OCI-LY3 (cell line): Measurements from ENCODE around the gene USP54.

Experiments
- H2AFZ ChIP-seq: fragments of 200-600, 300-600 bp; shearing (Covaris generic); 2 replicates; pipeline ENCODE4 v1.6.0; 2014; ENCODE audit warnings: antibody characterized with exemption, low read depth, low read length
- H3K27ac ChIP-seq: fragments of 200-600, 300-600 bp; sonication (generic); 2 replicates; pipeline ENCODE4 v1.5.1; 2014; ENCODE audit warnings: mild to moderate bottlenecking, low read length, moderate library complexity, mixed read lengths
- H3K27me3 ChIP-seq: fragments of 200-600, 300-600 bp; sonication (generic); 2 replicates; pipeline ENCODE4 v1.6.1; 2014; ENCODE audit warnings: low read depth, low read length, mixed read lengths
- H3K36me3 ChIP-seq: fragments of 200-600, 300-600 bp; sonication (generic); replicated peaks from 2 replicates; pipeline ENCODE3; 2014; ENCODE audit warnings: low read depth, low read length, mixed read lengths
- H3K4me1 ChIP-seq: fragments of 300-600, 200-600 bp; sonication (generic); 2 replicates; pipeline ENCODE4 v1.6.1; 2014; ENCODE audit warnings: low read length, mixed read lengths
- H3K4me2 ChIP-seq: fragments of 200-600, 300-600 bp; sonication (generic); 2 replicates; pipeline ENCODE4 v1.6.1; 2014; ENCODE audit warnings: low read length, mixed read lengths
- H3K4me3 ChIP-seq: fragments of 300-600, 200-600 bp; sonication (generic); 2 replicates; pipeline ENCODE4 v1.5.1; 2014; ENCODE audit warnings: antibody characterized with exemption, mild to moderate bottlenecking, low read length, moderate library complexity
- H3K79me2 ChIP-seq: fragments of 300-600, 200-600 bp; shearing (Covaris generic); 2 replicates; pipeline ENCODE4 v1.6.1; 2014; ENCODE audit warnings: mild to moderate bottlenecking, low read length, mixed read lengths
- H3K9ac ChIP-seq: fragments of 300-600, 200-600 bp; shearing (Covaris generic); 2 replicates; pipeline ENCODE4 v1.6.0; 2014; ENCODE audit warnings: mild to moderate bottlenecking, low read length, moderate library complexity
- H3K9me3 ChIP-seq: fragments of 200-600, 300-600 bp; shearing (Covaris generic); 2 replicates; pipeline ENCODE4 v1.6.1; 2014; ENCODE audit warnings: low read length, mixed read lengths; ENCODE audit not compliant: insufficient read depth
- H4K20me1 ChIP-seq: fragments of 200-600, 300-600 bp; sonication (generic); 2 replicates; pipeline ENCODE4 v1.6.1; 2016; ENCODE audit warnings: low read length, mixed read lengths; ENCODE audit not compliant: insufficient read depth
- CTCF ChIP-seq: fragments of 200-600, 300-600 bp; sonication (generic); IDR thresholded peaks from 2 replicates; pipeline ENCODE4 v1.5.1; 2014; ENCODE audit warnings: antibody characterized with exemption, low read length, low read depth
- EZH2phosphoT487 ChIP-seq: fragments of 200-600 bp; shearing (Covaris generic); IDR thresholded peaks from 2 replicates; pipeline ENCODE4 v1.6.1; 2018; ENCODE audit warnings: antibody characterized with exemption, mixed run types, low read depth

Gene USP54

GRCh38 chr10:73609116-73609515 is 18.0 kb upstream of the USP54 start:
- no peak for TF ChIP-seq EZH2phosphoT487
- no peak for TF ChIP-seq CTCF
- H3K4me1 ChIP-seq, result no peaks in the 10 kb centered on the region
- no peaks in the 10 kb centered on the region for H3K9me3 ChIP-seq
- no peak overlapping the region for H3K4me2 ChIP-seq
- H3K9ac ChIP-seq, result no peak overlapping the region
- no peaks in the 10 kb centered on the region for H4K20me1 ChIP-seq
- no peaks in the 10 kb centered on the region for H3K27me3 ChIP-seq
- no peak overlapping the region for H3K4me3 ChIP-seq
- H2AFZ ChIP-seq, result no peak overlapping the region
- H3K27ac ChIP-seq, result no peak overlapping the region
- H3K79me2 ChIP-seq, result no peaks in the 10 kb centered on the region
- H3K36me3 ChIP-seq, result no peaks in the 10 kb centered on the region

- Histone ChIP-seq H3K9me3 (no peaks in the 10 kb centered on the region), H3K27me3 (no peaks in the 10 kb centered on the region), H3K79me2 (no peaks in the 10 kb centered on the region), H3K4me2 (no peak overlapping the region), H2AFZ (no peak overlapping the region), H4K20me1 (no peaks in the 10 kb centered on the region), H3K36me3 (no peaks in the 10 kb centered on the region), H3K4me3 (no peak overlapping the region), H3K9ac (no peak overlapping the region), H3K27ac (no peak overlapping the region), H3K4me1 (no peaks in the 10 kb centered on the region)
- TF ChIP-seq CTCF, result no peak
- TF ChIP-seq EZH2phosphoT487, result no peak
Observed at GRCh38 chr10:73601486-73601921, 10.4 kb upstream of the USP54 start.

- Histone ChIP-seq H3K27me3 (no peaks in the 10 kb centered on the region), H3K9ac (no peak overlapping the region), H3K36me3 (no peaks in the 10 kb centered on the region), H3K4me3 (no peak overlapping the region), H3K27ac (no peak overlapping the region), H3K9me3 (no peaks in the 10 kb centered on the region), H4K20me1 (no peaks in the 10 kb centered on the region), H3K4me1 (no peaks in the 10 kb centered on the region), H3K79me2 (no peaks in the 10 kb centered on the region), H2AFZ (no peak overlapping the region), H3K4me2 (no peak overlapping the region)
- TF ChIP-seq CTCF, result no peak
- no peak for TF ChIP-seq EZH2phosphoT487
Observed at GRCh38 chr10:73597346-73597745, 6.2 kb upstream of the USP54 start.

GRCh38 chr10:73593812-73594211 is 2.7 kb upstream of the USP54 start:
- H3K79me2 ChIP-seq, result no peaks in the 10 kb centered on the region
- H3K4me1 ChIP-seq, result no peaks in the 10 kb centered on the region
- H3K9ac ChIP-seq, result no peak overlapping the region
- no peak for TF ChIP-seq CTCF
- TF ChIP-seq EZH2phosphoT487, result no peak
- no peaks in the 10 kb centered on the region for H3K27me3 ChIP-seq
- H3K36me3 ChIP-seq, result no peaks in the 10 kb centered on the region
- H2AFZ ChIP-seq, result no peak overlapping the region
- no peak overlapping the region for H3K27ac ChIP-seq
- H3K4me2 ChIP-seq, result no peak overlapping the region
- no peaks in the 10 kb centered on the region for H4K20me1 ChIP-seq
- H3K4me3 ChIP-seq, result no peak overlapping the region
- H3K9me3 ChIP-seq, result no peaks in the 10 kb centered on the region
